Upper lobe of left lung (tissue), 6 donors: ENCODE data around the gene PSMA7. TPM values are rescaled to one million over a fixed set of nuclear protein-coding genes. Genes with fewer than 3 reads are reported as not detected.
A peak's percentile ranks its signal among the peaks of the same experiment; 100 is the strongest.

Experiments used
- ATAC-seq, 2 donors: fragments of 200-7000 bp; cut with Tn5 transposase; one replicate each; pipeline ENCODE4 v1.9.1; 2022; ENCODE audit warnings: mild to moderate bottlenecking in 2 of 2, moderate library complexity in 2 of 2; ENCODE audit not compliant: low FRiP score in 2 of 2
- DNase-seq, 2 donors: peaks; one replicate each; pipeline ENCODE4 v3.0.0-alpha.2; 2019 to 2020
- H3K27ac ChIP-seq, 4 donors: fragments of 200-600 bp; sonication (generic); one replicate each; pipeline ENCODE4 v1.5.1; 2016 to 2019
- H3K27me3 ChIP-seq, 4 donors: fragments of 200-600 bp; sonication (generic); one replicate each; pipeline ENCODE4 v1.5.1; 2017 to 2019
- H3K36me3 ChIP-seq, 4 donors: fragments of 200-600 bp; sonication (generic); one replicate each; pipeline ENCODE4 v1.5.1; 2016 to 2019
- H3K4me1 ChIP-seq, 4 donors: fragments of 200-600 bp; sonication (generic); one replicate each; pipeline ENCODE4 v1.5.1; 2018 to 2019
- H3K4me3 ChIP-seq, 4 donors: fragments of 200-600 bp; sonication (generic); one replicate each; pipeline ENCODE4 v1.5.1; 2017 to 2019; ENCODE audit warnings: mild to moderate bottlenecking in 2 of 4, moderate library complexity in 1 of 4
- H3K9me3 ChIP-seq, 4 donors: fragments of 200-600 bp; sonication (generic); one replicate each; pipeline ENCODE4 v1.5.1; 2018 to 2019
- EP300 ChIP-seq, 4 donors: sonication (generic); formaldehyde crosslinking; IDR thresholded peaks; one replicate each; pipeline ENCODE4 v1.5.1; 2017; ENCODE audit warnings: antibody characterized with exemption in 4 of 4, control low read depth in 2 of 4
- POLR2A ChIP-seq, 4 donors: fragments of 450-650 bp; IDR thresholded peaks; one replicate each; pipeline ENCODE4 v1.5.1; 2016 to 2017; ENCODE audit warnings: antibody characterized with exemption in 4 of 4, mild to moderate bottlenecking in 2 of 4
- POLR2AphosphoS5 ChIP-seq, 2 donors: sonication (generic); formaldehyde crosslinking; IDR thresholded peaks; one replicate each; pipeline ENCODE4 v1.5.1; 2017; ENCODE audit warnings: antibody characterized with exemption in 2 of 2
- WGBS, 2 donors: methylation state at CpG; one replicate each; pipeline ENCODE4 v1.1.5; 2017 to 2018; 5-methylcytosine and 5-hydroxymethylcytosine counted together
- total RNA-seq, 6 donors: library from RNA; depleted of rRNA in 4 of 6; stranded (reverse); fragments of >200 nt in 4 of 6; gene quantifications; one replicate each; pipeline versions ENCODE4 v1.1.0 to v1.2.1, GENCODE V29; 2016 to 2021
- TF ChIP-seq, protein P1 (sequence below), 6 experiments: fragments of 450-650 bp in 4 of 6; fragments of 200-600 bp in 2 of 6; sonication (generic) in 2 of 6; IDR thresholded peaks; one replicate each; pipeline ENCODE4 v1.5.1; 2016 to 2019; ENCODE audit warnings: antibody characterized with exemption in 6 of 6
- donor health status: DM: no; HTN: no; CAD: no; lungs with moderate emphysema.
- donor health status: DM: no; HTN: yes; CAD: no; lungs with severe emphysema.

The PSMA7 gene
- total RNA-seq, 6 donors from 2014 or later = 186 to 317 (median 240) TPM

DNA sequence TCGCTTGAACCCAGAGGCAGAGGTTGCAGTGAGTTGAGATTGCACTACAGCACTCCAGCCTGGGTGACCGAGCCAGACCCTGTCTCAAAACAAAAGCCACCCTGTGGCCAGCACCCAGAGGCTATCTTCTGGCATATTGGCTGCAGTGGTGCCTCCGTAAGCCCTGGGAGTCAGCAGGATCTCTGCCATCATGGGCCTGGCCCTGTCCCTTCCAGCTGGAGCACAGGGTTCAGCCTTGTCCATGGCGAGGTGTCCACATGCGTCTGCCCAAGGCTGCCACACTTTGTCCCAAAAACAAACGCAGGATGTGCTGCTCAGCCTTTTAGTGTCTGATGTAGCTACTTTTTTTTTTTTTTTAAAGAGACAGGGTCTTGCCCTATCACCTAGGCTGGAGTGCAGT lies 24.3 kb upstream of the PSMA7 start:
- H3K27me3 ChIP-seq = no peaks in the 10 kb centered on the region
- WGBS, 2 donors = 68 to 85% methylated on average over 6 of the region's 6 CpGs
- DNase-seq (no peak), ATAC-seq (no peak)
- no peak overlapping the region for H3K4me3 ChIP-seq
- H3K4me1 ChIP-seq = no peaks in the 10 kb centered on the region
- H3K27ac ChIP-seq = no peak overlapping the region
- H3K9me3 ChIP-seq = no peaks in the 10 kb centered on the region
- peaks cover 0 to 71% (median 55%) of the 10 kb centered on the region in 4 donors for H3K36me3 ChIP-seq
- no peak for TF ChIP-seq POLR2AphosphoS5 (IDR thresholded peaks at IDR 0.05)
- TF ChIP-seq, protein P1, sequence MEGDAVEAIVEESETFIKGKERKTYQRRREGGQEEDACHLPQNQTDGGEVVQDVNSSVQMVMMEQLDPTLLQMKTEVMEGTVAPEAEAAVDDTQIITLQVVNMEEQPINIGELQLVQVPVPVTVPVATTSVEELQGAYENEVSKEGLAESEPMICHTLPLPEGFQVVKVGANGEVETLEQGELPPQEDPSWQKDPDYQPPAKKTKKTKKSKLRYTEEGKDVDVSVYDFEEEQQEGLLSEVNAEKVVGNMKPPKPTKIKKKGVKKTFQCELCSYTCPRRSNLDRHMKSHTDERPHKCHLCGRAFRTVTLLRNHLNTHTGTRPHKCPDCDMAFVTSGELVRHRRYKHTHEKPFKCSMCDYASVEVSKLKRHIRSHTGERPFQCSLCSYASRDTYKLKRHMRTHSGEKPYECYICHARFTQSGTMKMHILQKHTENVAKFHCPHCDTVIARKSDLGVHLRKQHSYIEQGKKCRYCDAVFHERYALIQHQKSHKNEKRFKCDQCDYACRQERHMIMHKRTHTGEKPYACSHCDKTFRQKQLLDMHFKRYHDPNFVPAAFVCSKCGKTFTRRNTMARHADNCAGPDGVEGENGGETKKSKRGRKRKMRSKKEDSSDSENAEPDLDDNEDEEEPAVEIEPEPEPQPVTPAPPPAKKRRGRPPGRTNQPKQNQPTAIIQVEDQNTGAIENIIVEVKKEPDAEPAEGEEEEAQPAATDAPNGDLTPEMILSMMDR (IDR thresholded peaks at IDR 0.05) = no peak

DNA sequence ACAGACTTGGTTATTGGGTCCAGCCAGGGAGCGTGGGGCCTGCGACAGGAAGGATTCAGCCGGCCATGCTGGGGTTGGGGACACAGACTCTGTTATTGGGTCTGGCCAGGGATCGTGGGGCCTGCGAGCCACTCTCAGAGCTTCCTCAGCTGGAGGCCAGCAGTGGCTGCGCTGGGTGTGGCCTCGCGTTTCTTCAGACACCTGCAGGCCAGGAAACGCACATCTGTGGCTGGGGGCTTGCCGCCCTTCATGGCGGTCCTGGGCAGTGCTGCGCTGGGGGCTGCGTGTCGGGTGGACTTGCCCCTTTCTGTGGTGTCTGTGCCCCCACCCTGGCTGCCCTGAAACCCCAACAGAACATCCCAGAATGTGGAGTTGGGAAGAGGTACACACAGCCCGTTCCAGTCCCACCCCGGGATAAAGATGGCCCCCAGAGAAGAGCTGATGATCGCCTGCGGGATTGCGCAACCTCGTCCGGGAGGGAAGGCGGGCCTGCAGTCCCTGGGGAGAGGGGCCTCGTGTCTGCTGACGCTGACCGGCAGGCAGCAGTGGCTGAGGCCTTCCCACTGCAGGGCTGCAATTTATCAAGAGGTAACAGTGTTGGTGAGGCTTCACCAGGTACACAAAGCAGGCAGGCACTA lies 22.7 kb upstream of the PSMA7 start:
- peaks cover 0 to 83% (median 68%) of the 10 kb centered on the region in 4 donors for H3K36me3 ChIP-seq
- H3K27ac ChIP-seq = no peak overlapping the region
- DNase-seq (peak in 1 of 2 donors; percentile 72), ATAC-seq (no peak)
- TF ChIP-seq POLR2AphosphoS5 (IDR thresholded peaks at IDR 0.05) (no peak), EP300 (IDR thresholded peaks at IDR 0.05) (no peak)
- TF ChIP-seq, protein P1 (IDR thresholded peaks at IDR 0.05) = no peak
- no peaks in the 10 kb centered on the region for H3K27me3 ChIP-seq
- 80 to 91% methylated on average over 14 to 25 of the region's 25 CpGs for WGBS, 2 donors
- no peak overlapping the region for H3K4me3 ChIP-seq
- no peaks in the 10 kb centered on the region for H3K9me3 ChIP-seq
- H3K4me1 ChIP-seq = no peaks in the 10 kb centered on the region

DNA sequence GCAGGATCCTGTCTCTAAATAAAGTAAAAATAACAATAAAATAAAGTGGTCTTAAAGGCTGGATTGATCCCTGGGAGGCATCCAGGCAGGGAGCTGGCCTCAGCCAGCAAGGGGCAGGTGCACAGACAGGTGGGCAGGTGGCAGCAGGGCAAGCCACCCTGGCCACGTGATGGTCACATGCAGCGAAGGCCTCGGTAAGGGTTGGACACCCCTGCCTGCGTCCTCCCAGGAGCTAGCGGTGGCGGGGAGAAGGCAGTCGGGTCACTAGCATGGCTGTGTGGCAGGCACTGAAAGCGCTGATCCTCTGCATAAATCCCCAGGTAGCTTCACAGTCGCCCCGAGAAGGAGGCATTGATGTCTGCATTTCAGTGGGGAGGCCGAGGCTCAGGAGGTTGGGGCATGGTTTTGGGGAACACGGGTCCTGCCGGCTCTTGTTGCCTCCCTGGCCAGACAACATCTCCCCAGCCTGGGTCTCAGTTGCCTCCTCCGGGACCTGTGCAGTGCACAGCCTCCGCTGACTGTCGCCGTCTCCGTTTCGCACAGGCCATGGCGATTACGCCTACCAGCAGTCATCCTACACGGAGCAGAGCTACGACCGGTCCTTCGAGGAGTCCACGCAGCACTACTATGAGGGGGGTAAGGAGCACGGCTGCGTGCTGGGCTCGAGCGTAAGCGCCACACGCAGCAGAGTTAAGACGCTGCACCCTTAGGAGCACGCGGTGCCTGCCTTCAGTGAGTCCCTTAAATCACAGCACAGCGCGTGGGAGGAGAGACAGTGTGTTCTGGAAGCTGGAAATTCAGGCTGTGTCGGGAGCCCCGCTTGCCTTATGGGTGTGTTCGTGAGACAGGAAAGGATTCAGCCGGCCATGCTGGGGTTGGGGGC lies 21.9 kb upstream of the PSMA7 start:
- Histone ChIP-seq H3K36me3 (peaks cover 0 to 87% (median 72%) of the 10 kb centered on the region in 4 donors), H3K27me3 (no peaks in the 10 kb centered on the region), H3K4me3 (no peak overlapping the region), H3K4me1 (no peaks in the 10 kb centered on the region), H3K27ac (no peak overlapping the region), H3K9me3 (no peaks in the 10 kb centered on the region)
- ATAC-seq (peak in 1 of 2 donors; percentile 44), DNase-seq (peak in 1 of 2 donors; percentile 60)
- TF ChIP-seq, protein P1 (IDR thresholded peaks at IDR 0.05) = no peak
- no peak for TF ChIP-seq POLR2A (IDR thresholded peaks at IDR 0.05)
- 96 to 97% methylated on average over 39 to 40 of the region's 41 CpGs for WGBS, 2 donors

DNA sequence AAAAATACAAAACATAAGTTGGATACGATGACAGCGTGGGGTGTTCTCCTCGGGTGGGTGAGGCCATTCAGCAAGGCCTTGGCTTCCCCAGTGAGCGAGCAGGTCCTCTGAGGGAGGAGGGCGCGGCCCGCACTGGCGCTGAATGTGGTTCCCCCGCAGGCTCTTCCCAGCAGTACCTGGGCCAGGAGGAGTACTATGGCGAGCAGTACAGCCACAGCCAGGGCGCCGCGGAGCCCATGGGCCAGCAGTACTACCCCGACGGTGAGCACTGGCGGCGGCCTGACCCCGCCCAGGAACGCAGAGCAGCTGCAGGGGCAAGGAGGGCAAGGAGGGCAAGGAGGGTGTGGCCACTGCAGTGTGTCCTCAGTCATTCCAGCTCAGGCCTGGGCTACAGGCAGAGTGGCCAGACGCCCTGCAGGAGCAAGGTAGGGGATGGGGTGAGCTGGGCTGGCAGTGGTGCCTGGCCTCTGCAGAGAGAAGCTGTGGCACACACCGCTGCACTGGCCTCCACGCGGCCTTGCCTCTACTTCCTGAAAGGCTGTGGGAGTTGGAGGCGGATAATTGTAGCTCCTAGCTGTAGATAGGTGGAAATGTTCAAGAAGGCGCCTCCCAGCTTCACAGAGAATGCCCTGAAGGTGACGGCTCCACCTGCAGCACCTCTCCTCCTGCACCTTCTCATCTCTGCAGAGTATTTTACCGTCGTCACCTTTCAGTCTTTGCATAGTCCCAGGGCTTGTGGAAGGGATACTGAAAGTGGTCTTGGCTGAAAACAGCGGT lies 21.0 kb upstream of the PSMA7 start:
- H3K27ac ChIP-seq = no peak overlapping the region
- H3K9me3 ChIP-seq = no peaks in the 10 kb centered on the region
- H3K36me3 ChIP-seq = peaks cover 0 to 87% (median 70%) of the 10 kb centered on the region in 4 donors
- no peak for ATAC-seq
- peak in 1 of 2 donors; percentile 76 for DNase-seq
- no peak overlapping the region for H3K4me3 ChIP-seq
- TF ChIP-seq, protein P1 (IDR thresholded peaks at IDR 0.05) = no peak
- TF ChIP-seq EP300 (IDR thresholded peaks at IDR 0.05) (no peak), POLR2AphosphoS5 (IDR thresholded peaks at IDR 0.05) (no peak), POLR2A (IDR thresholded peaks at IDR 0.05) (no peak)
- WGBS, 2 donors = 95% methylated on average over 26 to 27 of the region's 29 CpGs
- no peaks in the 10 kb centered on the region for H3K4me1 ChIP-seq
- H3K27me3 ChIP-seq = no peaks in the 10 kb centered on the region
